ENCODE data around the gene MYLK4. TPM values are rescaled to one million over a fixed set of nuclear protein-coding genes. Genes with fewer than 3 reads are reported as not detected.

The MYLK4 gene
- total RNA-seq, 1 experiment from 2014 or later = 1.6 TPM

DNA sequence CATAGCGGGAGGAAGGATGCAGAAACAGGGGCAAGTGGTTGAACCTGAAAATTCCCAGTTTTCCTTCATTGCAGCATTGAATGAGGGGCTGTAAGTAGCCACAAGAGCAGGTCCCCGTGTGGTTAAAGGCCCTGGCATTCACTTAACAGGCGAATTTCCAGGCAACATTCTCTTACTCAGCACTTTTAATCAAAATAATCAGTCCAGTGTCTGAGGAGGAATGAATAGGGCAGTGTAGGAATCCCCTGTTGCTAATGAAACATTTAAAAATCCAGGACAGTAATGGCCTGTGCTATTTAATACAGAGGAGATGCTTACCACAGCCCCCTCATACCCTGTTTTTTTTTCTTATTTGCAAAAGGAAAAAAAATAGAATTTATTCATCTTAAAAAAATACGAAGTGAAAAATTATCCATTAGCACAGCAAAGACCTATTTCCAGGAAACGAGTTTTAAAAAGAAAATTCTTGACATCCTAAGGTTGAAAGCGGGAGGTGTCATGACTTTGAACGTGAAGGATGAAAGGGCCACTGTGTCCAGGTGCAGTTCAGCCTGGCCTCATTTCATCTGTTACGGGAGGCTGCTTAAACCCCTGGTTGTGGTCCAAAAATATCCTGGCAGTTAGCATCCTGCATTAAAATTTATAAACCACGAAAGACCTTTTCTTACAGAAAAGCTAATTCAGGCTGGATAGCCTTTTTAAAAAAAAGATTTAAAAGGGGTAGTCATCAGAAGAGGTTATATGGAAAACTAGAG is 20.2 kb downstream of the MYLK4 start:
- CTCF ChIA-PET = no interaction called here
- intact Hi-C loops (cut with micrococcal nuclease; ENCODE audit: unreplicated experiment) = loop anchor here (10.0 kb wide), 1 partner anchor 194 kb away; no protein-coding TSS in a partner anchor
- POLR2A ChIA-PET (ENCODE audit: unreplicated experiment) = no interaction called here
- H3F3A ChIP-seq (ENCODE audit: insufficient read depth, low read depth) = no peaks in the 10 kb centered on the region
- no peak overlapping the region for H3K4me2 ChIP-seq
- H3K9me2 ChIP-seq (ENCODE audit: insufficient read depth) = no peaks in the 10 kb centered on the region
- no peaks in the 10 kb centered on the region for H3K27me3 ChIP-seq (ENCODE audit: insufficient read depth, low read depth)
- BruUV-seq (replicated peaks) = no TSS peak
- no peaks in the 10 kb centered on the region for H3K79me2 ChIP-seq (ENCODE audit: low read depth)
- H3K4me1 ChIP-seq (replicated peaks; ENCODE audit: insufficient read depth) = no peaks in the 10 kb centered on the region; the same call in 1 of the 2 replicates
- no peaks in the 10 kb centered on the region for H4K20me1 ChIP-seq (ENCODE audit: insufficient read depth)
- H3K4me3 ChIP-seq = no peak overlapping the region
- no peak for DNase-seq
- no peak overlapping the region for H3K27ac ChIP-seq
- no peaks in the 10 kb centered on the region for H3K36me3 ChIP-seq (ENCODE audit: low read depth)
- TF ChIP-seq, protein P1, sequence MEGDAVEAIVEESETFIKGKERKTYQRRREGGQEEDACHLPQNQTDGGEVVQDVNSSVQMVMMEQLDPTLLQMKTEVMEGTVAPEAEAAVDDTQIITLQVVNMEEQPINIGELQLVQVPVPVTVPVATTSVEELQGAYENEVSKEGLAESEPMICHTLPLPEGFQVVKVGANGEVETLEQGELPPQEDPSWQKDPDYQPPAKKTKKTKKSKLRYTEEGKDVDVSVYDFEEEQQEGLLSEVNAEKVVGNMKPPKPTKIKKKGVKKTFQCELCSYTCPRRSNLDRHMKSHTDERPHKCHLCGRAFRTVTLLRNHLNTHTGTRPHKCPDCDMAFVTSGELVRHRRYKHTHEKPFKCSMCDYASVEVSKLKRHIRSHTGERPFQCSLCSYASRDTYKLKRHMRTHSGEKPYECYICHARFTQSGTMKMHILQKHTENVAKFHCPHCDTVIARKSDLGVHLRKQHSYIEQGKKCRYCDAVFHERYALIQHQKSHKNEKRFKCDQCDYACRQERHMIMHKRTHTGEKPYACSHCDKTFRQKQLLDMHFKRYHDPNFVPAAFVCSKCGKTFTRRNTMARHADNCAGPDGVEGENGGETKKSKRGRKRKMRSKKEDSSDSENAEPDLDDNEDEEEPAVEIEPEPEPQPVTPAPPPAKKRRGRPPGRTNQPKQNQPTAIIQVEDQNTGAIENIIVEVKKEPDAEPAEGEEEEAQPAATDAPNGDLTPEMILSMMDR (conservative IDR thresholded peaks at IDR 0.05) = no peak
- TF ChIP-seq EZH2 (IDR thresholded peaks at IDR 0.05; ENCODE audit: low read depth) = no peak
- no peak overlapping the region for H2AFZ ChIP-seq
- no peaks in the 10 kb centered on the region for H3K9me3 ChIP-seq (ENCODE audit: insufficient read depth, low read depth)

DNA sequence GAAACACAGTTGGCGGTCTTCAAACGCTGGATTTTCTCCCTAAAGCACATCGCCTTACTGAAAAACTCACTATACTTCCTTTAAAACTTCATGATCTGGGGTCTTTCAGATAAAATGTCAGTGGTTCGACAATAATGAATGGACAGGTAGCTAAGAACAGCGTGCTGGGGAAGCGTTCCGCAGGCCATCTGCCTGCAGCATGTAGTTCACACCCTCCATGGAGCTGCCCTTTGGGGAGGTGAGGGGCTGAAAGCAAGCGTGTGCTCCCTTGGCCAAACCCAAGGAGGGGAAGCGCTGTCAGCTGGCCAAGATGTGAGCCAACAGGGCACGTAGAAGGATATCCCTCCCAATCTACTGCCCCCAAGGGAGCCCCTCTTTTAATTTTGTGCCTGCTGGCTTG is 20.8 kb downstream of the MYLK4 start:
- Histone ChIP-seq H3F3A (ENCODE audit: insufficient read depth, low read depth) (no peaks in the 10 kb centered on the region), H3K9me2 (ENCODE audit: insufficient read depth) (no peaks in the 10 kb centered on the region), H2AFZ (no peak overlapping the region), H3K27ac (no peak overlapping the region), H4K20me1 (ENCODE audit: insufficient read depth) (no peaks in the 10 kb centered on the region), H3K36me3 (ENCODE audit: low read depth) (no peaks in the 10 kb centered on the region), H3K79me2 (ENCODE audit: low read depth) (no peaks in the 10 kb centered on the region), H3K4me2 (no peak overlapping the region), H3K4me3 (no peak overlapping the region), H3K4me1 (replicated peaks; ENCODE audit: insufficient read depth) (no peaks in the 10 kb centered on the region; the same call in 1 of the 2 replicates), H3K27me3 (ENCODE audit: insufficient read depth, low read depth) (no peaks in the 10 kb centered on the region), H3K9me3 (ENCODE audit: insufficient read depth, low read depth) (no peaks in the 10 kb centered on the region)
- POLR2A ChIA-PET (ENCODE audit: unreplicated experiment) = no interaction called here
- DNase-seq = no peak
- BruUV-seq (replicated peaks) = no TSS peak
- CTCF ChIA-PET = no interaction called here
- intact Hi-C loops (cut with micrococcal nuclease; ENCODE audit: unreplicated experiment) = loop anchor here (10.0 kb wide), 1 partner anchor 195 kb away; no protein-coding TSS in a partner anchor
- no peak for TF ChIP-seq EZH2 (IDR thresholded peaks at IDR 0.05; ENCODE audit: low read depth)
- TF ChIP-seq, protein P1 (conservative IDR thresholded peaks at IDR 0.05) = no peak

DNA sequence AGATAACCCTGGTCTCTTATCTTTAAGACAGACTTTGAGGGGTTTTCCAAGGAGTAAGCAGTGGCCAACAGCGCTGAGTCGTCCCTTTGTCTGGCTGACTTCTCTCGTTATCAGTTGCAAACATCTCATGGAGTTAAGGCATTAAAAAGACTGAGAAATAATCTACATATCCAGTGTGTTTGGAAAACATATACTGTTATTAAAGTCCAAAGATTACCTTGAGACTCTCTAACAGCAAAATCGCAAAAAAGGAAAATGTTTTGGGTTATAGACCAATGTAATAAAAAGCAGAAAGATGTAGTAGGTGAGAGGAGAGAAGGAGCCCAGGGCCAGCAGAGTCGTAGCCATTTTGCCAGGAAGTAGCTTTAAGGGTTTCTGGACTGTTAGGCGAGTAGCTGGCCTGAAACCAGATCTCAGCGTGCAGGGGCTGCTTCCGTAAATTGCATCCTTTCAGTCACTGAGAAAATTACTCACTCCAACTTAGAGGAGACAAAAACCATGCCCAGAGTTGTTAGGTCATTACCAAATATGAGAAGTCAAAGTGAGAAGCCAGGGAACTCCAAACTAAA is 24.6 kb downstream of the MYLK4 start:
- ChIA-PET POLR2A (ENCODE audit: unreplicated experiment) (interaction anchor here (0.6 kb wide), 1 partner anchor 431 kb away, joined by 6 read pairs; the partner anchor contains the start of gene TUBB2A), CTCF (no interaction called here)
- Histone ChIP-seq H3K4me2 (no peak overlapping the region), H3K36me3 (ENCODE audit: low read depth) (no peaks in the 10 kb centered on the region), H3K4me1 (replicated peaks; ENCODE audit: insufficient read depth) (no peaks in the 10 kb centered on the region; the same call in 1 of the 2 replicates), H3K4me3 (no peak overlapping the region), H3K27ac (no peak overlapping the region), H3F3A (ENCODE audit: insufficient read depth, low read depth) (no peaks in the 10 kb centered on the region), H3K79me2 (ENCODE audit: low read depth) (no peaks in the 10 kb centered on the region), H2AFZ (no peak overlapping the region), H4K20me1 (ENCODE audit: insufficient read depth) (no peaks in the 10 kb centered on the region), H3K9me3 (ENCODE audit: insufficient read depth, low read depth) (no peaks in the 10 kb centered on the region), H3K9me2 (ENCODE audit: insufficient read depth) (no peaks in the 10 kb centered on the region), H3K27me3 (ENCODE audit: insufficient read depth, low read depth) (no peaks in the 10 kb centered on the region)
- no peak for TF ChIP-seq EZH2 (IDR thresholded peaks at IDR 0.05; ENCODE audit: low read depth)
- TF ChIP-seq, protein P1 (conservative IDR thresholded peaks at IDR 0.05) = no peak
- DNase-seq = no peak
- intact Hi-C loops (cut with micrococcal nuclease; ENCODE audit: unreplicated experiment) = no loop called here
- no TSS peak for BruUV-seq (replicated peaks)
